Lung (tissue), 12 donors: ENCODE measurements around the gene NAMPT. TPM values are rescaled to one million over a fixed set of nuclear protein-coding genes. Genes with fewer than 3 reads are reported as not detected.

Experiments
- ATAC-seq: fragments of 200-7000 bp; cut with Tn5 transposase; one replicate; pipeline ENCODE4 v1.9.1; 2020; ENCODE audit warnings: moderate number of reproducible peaks; ENCODE audit not compliant: insufficient read depth, low FRiP score
- DNase-seq, 3 donors: peaks; one replicate each; pipeline ENCODE4 v3.0.0-alpha.2; 2013 to 2017
- H3K27ac ChIP-seq, 2 donors: one replicate each; pipeline ENCODE4 v1.5.1; 2013; ENCODE audit warnings: mild to moderate bottlenecking in 2 of 2, moderate library complexity in 2 of 2, control low read depth in 1 of 2, inconsistent platforms in 1 of 2, low read depth in 1 of 2, low read length in 1 of 2
- H3K27me3 ChIP-seq, 3 donors: one replicate each; pipeline ENCODE4 v1.5.1; 2013; ENCODE audit warnings: low read length in 2 of 3; ENCODE audit not compliant: control insufficient read depth in 3 of 3, insufficient read depth in 3 of 3
- H3K36me3 ChIP-seq, 4 donors: one replicate each; pipeline ENCODE4 v1.5.1; 2013; ENCODE audit warnings: low read length in 4 of 4, mild to moderate bottlenecking in 1 of 4, moderate library complexity in 1 of 4; ENCODE audit not compliant: control insufficient read depth in 4 of 4, insufficient read depth in 4 of 4
- H3K4me1 ChIP-seq, 5 donors: one replicate each; pipeline ENCODE4 v1.5.1; 2013; ENCODE audit warnings: low read length in 5 of 5, mild to moderate bottlenecking in 2 of 5, moderate library complexity in 1 of 5; ENCODE audit not compliant: control insufficient read depth in 5 of 5, insufficient read depth in 5 of 5
- H3K4me3 ChIP-seq: one replicate; pipeline ENCODE4 v1.5.1; 2013; ENCODE audit warnings: mild to moderate bottlenecking, control low read depth, moderate library complexity
- H3K9ac ChIP-seq, 2 donors: one replicate each; pipeline ENCODE4 v1.5.1; 2013; ENCODE audit warnings: low read length in 2 of 2, control low read depth in 1 of 2; ENCODE audit not compliant: insufficient read depth in 1 of 2
- H3K9me3 ChIP-seq, 4 donors: one replicate each; pipeline ENCODE4 v1.5.1; 2013; ENCODE audit warnings: low read length in 3 of 4, mild to moderate bottlenecking in 1 of 4, moderate library complexity in 1 of 4; ENCODE audit not compliant: control insufficient read depth in 4 of 4, insufficient read depth in 3 of 4
- WGBS, 2 donors: extraction: QIAGEN DNeasy Blood & Tissue Kit; methylation state at CpG; one replicate each; pipeline ENCODE4 v1.1.7; 2013; 5-methylcytosine and 5-hydroxymethylcytosine counted together
- polyA plus RNA-seq, 2 donors: library from polyadenylated mRNA; stranded (reverse); fragments of 200-250 nt; gene quantifications; one replicate each; pipeline ENCODE4 v1.2.1, GENCODE V29; 2013
- total RNA-seq, 2 donors: library from RNA; depleted of rRNA in 1 of 2; stranded (reverse); fragments of >200 nt in 1 of 2; gene quantifications; one replicate each; pipeline ENCODE4 v1.2.1, GENCODE V29; 2014 to 2021
- TF ChIP-seq, protein P1 (sequence below): IDR thresholded peaks from 2 replicates; pipeline ENCODE4 v1.5.1; 2012; ENCODE audit warnings: mild to moderate bottlenecking; ENCODE audit errors: control extremely low read depth, extremely low read depth
- donor health status: control.
- donor health status: control.
- donor health status: Bipolar disorder and iron deficiency.
- donor health status: healthy.
- donor health status: DM: yes; HTN: yes; CAD: no.

NAMPT gene
- total and polyA plus RNA-seq, 4 donors, result 73.3 to 1,250 (median 348) TPM

DNA sequence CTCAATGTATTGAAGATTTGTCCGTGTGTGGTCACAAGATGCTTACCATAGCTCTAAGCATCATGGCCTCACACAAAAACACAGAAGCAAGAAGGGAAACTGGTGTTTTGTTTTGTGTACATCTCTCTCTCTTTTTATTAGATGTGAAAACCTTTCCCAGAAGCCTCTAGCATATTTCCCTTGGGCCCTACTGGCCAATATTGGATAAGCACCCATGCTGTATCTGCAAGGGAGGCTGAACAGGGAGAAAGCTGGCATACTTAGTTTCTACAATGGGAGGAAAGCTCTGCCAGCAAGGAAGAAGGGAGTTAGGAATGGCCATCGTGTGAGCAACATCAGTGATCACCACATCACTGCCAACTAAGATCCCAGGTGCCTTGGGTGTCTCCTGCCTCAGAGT lies 9.6 kb upstream of the NAMPT start:
- TF ChIP-seq, protein P1, sequence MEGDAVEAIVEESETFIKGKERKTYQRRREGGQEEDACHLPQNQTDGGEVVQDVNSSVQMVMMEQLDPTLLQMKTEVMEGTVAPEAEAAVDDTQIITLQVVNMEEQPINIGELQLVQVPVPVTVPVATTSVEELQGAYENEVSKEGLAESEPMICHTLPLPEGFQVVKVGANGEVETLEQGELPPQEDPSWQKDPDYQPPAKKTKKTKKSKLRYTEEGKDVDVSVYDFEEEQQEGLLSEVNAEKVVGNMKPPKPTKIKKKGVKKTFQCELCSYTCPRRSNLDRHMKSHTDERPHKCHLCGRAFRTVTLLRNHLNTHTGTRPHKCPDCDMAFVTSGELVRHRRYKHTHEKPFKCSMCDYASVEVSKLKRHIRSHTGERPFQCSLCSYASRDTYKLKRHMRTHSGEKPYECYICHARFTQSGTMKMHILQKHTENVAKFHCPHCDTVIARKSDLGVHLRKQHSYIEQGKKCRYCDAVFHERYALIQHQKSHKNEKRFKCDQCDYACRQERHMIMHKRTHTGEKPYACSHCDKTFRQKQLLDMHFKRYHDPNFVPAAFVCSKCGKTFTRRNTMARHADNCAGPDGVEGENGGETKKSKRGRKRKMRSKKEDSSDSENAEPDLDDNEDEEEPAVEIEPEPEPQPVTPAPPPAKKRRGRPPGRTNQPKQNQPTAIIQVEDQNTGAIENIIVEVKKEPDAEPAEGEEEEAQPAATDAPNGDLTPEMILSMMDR, result no peak
- no peak overlapping the region for H3K4me3 ChIP-seq
- H3K27ac ChIP-seq, result no peak overlapping the region
- peaks cover 0 to 2% (median 0%) of the 10 kb centered on the region in 4 donors for H3K9me3 ChIP-seq
- no peak overlapping the region for H3K9ac ChIP-seq
- DNase-seq, result no peak
- WGBS, 2 donors, result 66% methylated on average over 2 of the region's 2 CpGs
- no peak for ATAC-seq
- no peaks in the 10 kb centered on the region for H3K27me3 ChIP-seq
- no peaks in the 10 kb centered on the region for H3K36me3 ChIP-seq
- no peaks in the 10 kb centered on the region for H3K4me1 ChIP-seq

DNA sequence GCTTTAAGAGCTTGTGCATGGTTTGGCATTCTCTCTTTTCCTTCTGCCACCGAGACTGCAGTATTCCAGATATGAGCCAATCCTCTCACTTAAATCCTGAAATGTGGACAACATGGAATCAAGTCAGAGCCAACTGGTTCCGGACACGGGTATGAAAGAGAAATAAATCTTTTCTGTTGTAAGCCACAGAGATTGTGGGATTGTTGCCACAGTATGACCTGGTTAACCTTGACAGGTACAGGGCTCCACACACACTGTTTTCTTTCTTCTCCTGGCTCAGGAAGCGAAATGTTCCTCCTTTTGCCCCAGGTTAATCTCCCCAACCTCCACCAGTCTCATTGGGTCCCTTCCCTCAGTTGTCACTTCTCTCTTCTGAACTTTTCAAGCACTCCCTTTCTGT lies 6.5 kb upstream of the NAMPT start:
- H3K36me3 ChIP-seq, result no peaks in the 10 kb centered on the region
- H3K27me3 ChIP-seq, result no peaks in the 10 kb centered on the region
- no peak overlapping the region for H3K4me3 ChIP-seq
- WGBS, 2 donors, result 74 to 81% methylated on average over 4 of the region's 4 CpGs
- no peak overlapping the region for H3K9ac ChIP-seq
- TF ChIP-seq, protein P1, result no peak
- ATAC-seq (no peak), DNase-seq (no peak)
- no peaks in the 10 kb centered on the region for H3K4me1 ChIP-seq
- no peak overlapping the region for H3K27ac ChIP-seq
- H3K9me3 ChIP-seq, result peaks cover 0 to 2% (median 0%) of the 10 kb centered on the region in 4 donors

DNA sequence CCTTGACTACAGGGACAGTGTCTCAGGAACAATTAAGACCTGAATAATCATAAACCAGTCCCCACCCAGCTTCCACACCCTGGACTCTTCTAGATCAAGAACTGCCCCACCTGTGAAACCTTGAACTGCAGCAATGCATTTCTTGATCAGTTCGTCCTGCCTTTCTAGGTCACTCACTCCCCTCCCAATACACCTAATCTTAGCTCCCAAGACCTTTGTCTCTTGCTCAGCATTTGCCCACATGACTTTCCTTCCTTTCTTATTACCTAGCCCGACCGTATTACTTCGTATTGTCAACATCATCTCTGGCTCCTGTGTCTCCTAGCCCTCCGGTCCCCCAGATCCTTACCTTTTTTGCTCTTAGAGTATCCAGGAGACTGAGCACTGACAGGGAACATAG lies 5.5 kb upstream of the NAMPT start:
- no peak overlapping the region for H3K4me3 ChIP-seq
- no peaks in the 10 kb centered on the region for H3K27me3 ChIP-seq
- DNase-seq, result no peak
- H3K36me3 ChIP-seq, result no peaks in the 10 kb centered on the region
- no peak overlapping the region for H3K27ac ChIP-seq
- no peaks in the 10 kb centered on the region for H3K4me1 ChIP-seq
- 91 to 97% methylated on average over 5 of the region's 5 CpGs for WGBS, 2 donors
- peaks cover 0 to 2% (median 0%) of the 10 kb centered on the region in 4 donors for H3K9me3 ChIP-seq
- TF ChIP-seq, protein P1, result no peak
- H3K9ac ChIP-seq, result no peak overlapping the region
- ATAC-seq, result no peak

DNA sequence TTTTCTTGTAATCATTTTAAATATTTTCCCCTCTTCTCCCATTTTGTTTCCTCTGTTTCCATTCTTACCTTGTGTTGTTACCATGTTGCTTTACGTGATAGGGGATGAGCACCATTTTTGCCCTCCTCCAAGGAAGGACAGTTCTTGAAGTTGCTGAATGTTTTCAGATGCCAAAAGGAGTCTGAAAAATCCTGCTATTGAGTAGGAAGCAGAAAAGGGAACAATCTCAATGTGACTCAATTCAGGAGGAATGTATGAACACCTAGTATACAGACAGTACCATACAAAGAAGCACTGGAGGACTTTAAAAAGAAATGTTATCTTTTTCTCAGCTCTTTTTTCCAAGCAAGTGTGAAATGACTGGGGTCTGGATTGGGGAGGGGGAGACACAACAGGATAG lies 5.1 kb upstream of the NAMPT start:
- TF ChIP-seq, protein P1, result no peak
- ATAC-seq (no peak), DNase-seq (no peak)
- H3K4me3 ChIP-seq, result no peak overlapping the region
- H3K9me3 ChIP-seq, result peaks cover 0 to 2% (median 0%) of the 10 kb centered on the region in 4 donors
- no peaks in the 10 kb centered on the region for H3K4me1 ChIP-seq
- H3K9ac ChIP-seq, result no peak overlapping the region
- no peaks in the 10 kb centered on the region for H3K27me3 ChIP-seq
- WGBS, 2 donors, result 0 to 48% methylated on average over 1 of the region's 1 CpG
- H3K36me3 ChIP-seq, result no peaks in the 10 kb centered on the region
- no peak overlapping the region for H3K27ac ChIP-seq
